ENCODE measurements around the gene PLCB2. TPM values are rescaled to one million over a fixed set of nuclear protein-coding genes. Genes with fewer than 3 reads are reported as not detected.

The PLCB2 gene
- total RNA-seq, 1 donor from 2014 or later: 0.56 TPM

- H3K27me3 Mint-ChIP-seq (ENCODE audit: insufficient read depth, low read depth): peaks cover 18% of the 10 kb centered on the region
- H3K27ac Mint-ChIP-seq: no peak overlapping the region
- Histone ChIP-seq H4K20me1 (ENCODE audit: low read depth) (no peaks in the 10 kb centered on the region), H3K27ac (no peak overlapping the region), H2AFZ (replicated peaks) (no peak overlapping the region), H3K36me3 (no peaks in the 10 kb centered on the region), H3K4me2 (no peak overlapping the region), H3K79me2 (ENCODE audit: low read depth) (no peaks in the 10 kb centered on the region), H3K4me3 (no peak overlapping the region), H3K9ac (no peak overlapping the region), H3K4me1 (no peaks in the 10 kb centered on the region), H3F3A (ENCODE audit: low read depth) (no peaks in the 10 kb centered on the region), H3K9me3 (ENCODE audit: low read depth) (no peaks in the 10 kb centered on the region), H3K27me3 (peaks cover 22% of the 10 kb centered on the region)
- DNase-seq (ENCODE audit: low spot score): no peak
- no peak overlapping the region for H3K4me3 Mint-ChIP-seq
- no peaks in the 10 kb centered on the region for H3K9me3 Mint-ChIP-seq
- H3K4me1 Mint-ChIP-seq: peaks cover 21% of the 10 kb centered on the region
- no peaks in the 10 kb centered on the region for H3K36me3 Mint-ChIP-seq
- no peak for TF ChIP-seq EZH2phosphoT487 (IDR thresholded peaks at IDR 0.05)
- no peak for TF ChIP-seq CTCF (IDR thresholded peaks at IDR 0.05)
- no peak for TF ChIP-seq EZH2 (IDR thresholded peaks at IDR 0.05)
Observed at GRCh38 chr15:40316931-40317330, 9.2 kb upstream of the PLCB2 start.

DNA sequence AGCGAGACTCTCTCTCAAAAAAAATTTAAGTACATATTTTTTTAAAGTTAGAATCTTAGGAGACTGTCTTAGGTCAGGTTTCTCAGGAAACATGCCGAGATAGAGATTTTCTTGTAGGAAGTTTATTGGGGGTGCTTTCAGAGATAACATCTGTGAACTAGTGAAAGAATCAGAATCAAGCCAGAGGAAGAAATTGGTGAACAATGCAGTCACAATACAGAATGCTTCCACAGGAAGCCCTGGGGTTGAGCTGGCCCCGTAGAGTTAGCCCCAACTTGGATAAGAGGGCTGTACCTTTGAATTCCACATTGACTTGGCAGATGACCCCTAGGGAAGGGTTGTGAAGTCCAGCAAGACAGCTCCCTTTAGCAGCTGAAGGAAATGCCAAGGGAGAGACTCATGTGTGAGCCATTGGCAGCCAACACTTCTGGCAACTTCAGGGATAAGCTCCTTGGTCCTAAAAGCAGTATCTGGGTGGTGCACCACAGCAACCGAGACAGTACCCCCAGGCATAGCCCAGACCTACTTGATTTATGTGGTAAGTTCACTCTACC, 7.1 kb upstream of the PLCB2 start:
- Mint-ChIP-seq H3K9me3 (no peaks in the 10 kb centered on the region), H3K27ac (no peak overlapping the region), H3K36me3 (no peaks in the 10 kb centered on the region), H3K4me1 (peaks cover 13% of the 10 kb centered on the region), H3K27me3 (ENCODE audit: insufficient read depth, low read depth) (peaks cover 18% of the 10 kb centered on the region), H3K4me3 (no peak overlapping the region)
- Histone ChIP-seq H2AFZ (replicated peaks) (no peak overlapping the region), H3K4me2 (no peak overlapping the region), H3K36me3 (no peaks in the 10 kb centered on the region), H3K9ac (no peak overlapping the region), H3K79me2 (ENCODE audit: low read depth) (no peaks in the 10 kb centered on the region), H3K4me3 (no peak overlapping the region), H3K4me1 (no peaks in the 10 kb centered on the region), H3K27me3 (peaks cover 30% of the 10 kb centered on the region), H3K9me3 (ENCODE audit: low read depth) (no peaks in the 10 kb centered on the region), H3K27ac (no peak overlapping the region), H3F3A (ENCODE audit: low read depth) (no peaks in the 10 kb centered on the region), H4K20me1 (ENCODE audit: low read depth) (no peaks in the 10 kb centered on the region)
- TF ChIP-seq EZH2phosphoT487 (IDR thresholded peaks at IDR 0.05): no peak
- TF ChIP-seq CTCF (IDR thresholded peaks at IDR 0.05): no peak
- TF ChIP-seq EZH2 (IDR thresholded peaks at IDR 0.05): no peak
- DNase-seq (ENCODE audit: low spot score): no peak

DNA sequence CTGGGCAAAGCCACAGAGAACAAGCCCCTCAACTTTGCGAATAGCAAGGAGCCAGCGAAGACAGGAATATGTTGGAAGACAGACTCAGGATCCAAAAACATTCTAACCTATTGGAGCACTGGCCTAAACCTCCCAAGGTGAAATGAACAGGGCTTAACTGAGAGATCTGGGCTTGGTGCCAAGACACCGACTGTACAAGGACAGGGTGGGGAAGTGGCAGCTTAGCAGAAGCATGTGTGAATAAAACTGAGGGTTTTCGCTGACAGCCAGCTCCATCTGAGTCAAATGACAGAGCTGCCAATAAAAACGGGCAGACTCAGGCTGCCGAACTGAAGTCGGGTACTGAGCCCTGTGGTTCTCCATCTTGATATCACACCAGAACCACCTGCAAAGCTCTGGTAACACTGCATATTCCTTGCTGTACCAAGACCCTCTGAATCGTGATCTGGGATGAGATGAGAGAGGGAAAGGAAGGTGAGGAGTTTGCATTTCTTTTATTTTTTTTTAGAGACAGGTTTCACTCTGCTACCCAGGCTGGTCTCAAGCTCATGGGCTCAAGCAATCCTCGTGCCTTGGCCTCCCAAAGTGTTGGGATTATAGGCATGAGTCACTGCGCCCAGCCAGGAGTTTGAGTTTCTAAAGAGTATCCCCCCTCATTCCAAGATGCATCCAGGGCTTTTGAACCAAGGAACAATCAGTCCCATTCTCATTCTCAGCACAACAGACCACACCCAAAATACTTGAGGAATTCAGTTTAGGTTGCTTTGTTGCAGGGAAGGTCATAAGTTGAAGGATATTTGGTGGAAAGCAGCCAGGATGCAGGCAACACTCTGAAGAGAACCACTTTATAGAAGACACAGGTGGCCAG, 6.0 kb upstream of the PLCB2 start:
- Histone ChIP-seq H3K4me2 (no peak overlapping the region), H3K27me3 (peaks cover 30% of the 10 kb centered on the region), H2AFZ (replicated peaks) (no peak overlapping the region), H3K4me1 (peaks cover 7% of the 10 kb centered on the region), H3K9me3 (ENCODE audit: low read depth) (no peaks in the 10 kb centered on the region), H3F3A (ENCODE audit: low read depth) (no peaks in the 10 kb centered on the region), H3K4me3 (no peak overlapping the region), H3K79me2 (ENCODE audit: low read depth) (no peaks in the 10 kb centered on the region), H3K9ac (no peak overlapping the region), H4K20me1 (ENCODE audit: low read depth) (no peaks in the 10 kb centered on the region), H3K27ac (no peak overlapping the region), H3K36me3 (no peaks in the 10 kb centered on the region)
- Mint-ChIP-seq H3K27ac (no peak overlapping the region), H3K9me3 (no peaks in the 10 kb centered on the region), H3K4me3 (no peak overlapping the region), H3K27me3 (ENCODE audit: insufficient read depth, low read depth) (peaks cover 22% of the 10 kb centered on the region), H3K4me1 (peaks cover 23% of the 10 kb centered on the region), H3K36me3 (no peaks in the 10 kb centered on the region)
- TF ChIP-seq EZH2phosphoT487 (IDR thresholded peaks at IDR 0.05) (no peak), CTCF (IDR thresholded peaks at IDR 0.05) (no peak), EZH2 (IDR thresholded peaks at IDR 0.05) (no peak)
- no peak for DNase-seq (ENCODE audit: low spot score)

Data from neural progenitor cell (in vitro differentiated cells).